Esophagus muscularis mucosa (tissue), 3 donors: ENCODE measurements around the gene CORO2B.

Experiments
- POLR2A ChIP-seq: fragments of 450-650 bp; IDR thresholded peaks from one replicate; pipeline ENCODE4 v1.6.1; 2017; ENCODE audit warnings: antibody characterized with exemption, moderate library complexity, mild to moderate bottlenecking, low read depth
- TF ChIP-seq, protein P1 (sequence below), 3 experiments: fragments of 200-600 bp in 2 of 3; fragments of 450-650 bp in 1 of 3; sonication (generic) in 2 of 3; IDR thresholded peaks; one replicate each; pipeline ENCODE4 v1.5.1; 2017 to 2019; ENCODE audit warnings: antibody characterized with exemption in 3 of 3, mild to moderate bottlenecking in 2 of 3, moderate library complexity in 1 of 3

- TF ChIP-seq, protein P1, sequence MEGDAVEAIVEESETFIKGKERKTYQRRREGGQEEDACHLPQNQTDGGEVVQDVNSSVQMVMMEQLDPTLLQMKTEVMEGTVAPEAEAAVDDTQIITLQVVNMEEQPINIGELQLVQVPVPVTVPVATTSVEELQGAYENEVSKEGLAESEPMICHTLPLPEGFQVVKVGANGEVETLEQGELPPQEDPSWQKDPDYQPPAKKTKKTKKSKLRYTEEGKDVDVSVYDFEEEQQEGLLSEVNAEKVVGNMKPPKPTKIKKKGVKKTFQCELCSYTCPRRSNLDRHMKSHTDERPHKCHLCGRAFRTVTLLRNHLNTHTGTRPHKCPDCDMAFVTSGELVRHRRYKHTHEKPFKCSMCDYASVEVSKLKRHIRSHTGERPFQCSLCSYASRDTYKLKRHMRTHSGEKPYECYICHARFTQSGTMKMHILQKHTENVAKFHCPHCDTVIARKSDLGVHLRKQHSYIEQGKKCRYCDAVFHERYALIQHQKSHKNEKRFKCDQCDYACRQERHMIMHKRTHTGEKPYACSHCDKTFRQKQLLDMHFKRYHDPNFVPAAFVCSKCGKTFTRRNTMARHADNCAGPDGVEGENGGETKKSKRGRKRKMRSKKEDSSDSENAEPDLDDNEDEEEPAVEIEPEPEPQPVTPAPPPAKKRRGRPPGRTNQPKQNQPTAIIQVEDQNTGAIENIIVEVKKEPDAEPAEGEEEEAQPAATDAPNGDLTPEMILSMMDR (IDR thresholded peaks at IDR 0.05): no peak
- TF ChIP-seq POLR2A: no peak
Measured at GRCh38 chr15:68536331-68537095, 42.3 kb upstream of the CORO2B start.
